Tibial artery (tissue), 4 donors: ENCODE data around the gene TEX29.

Experiments used
- DNase-seq, 2 donors: peaks; one replicate each; pipeline ENCODE4 v3.0.0-alpha.2; 2019
- H3K27ac ChIP-seq, 2 donors: fragments of 200-600 bp; sonication (generic) in 1 of 2; 1 replicate in 1 of 2; 2 replicates in 1 of 2; pipeline ENCODE4 v1.5.1; 2018 to 2019; ENCODE audit warnings: mild to moderate bottlenecking in 1 of 2
- H3K27me3 ChIP-seq, 2 donors: fragments of 200-600 bp; sonication (generic) in 1 of 2; one replicate each; pipeline versions ENCODE4 v1.5.1 to v1.6.0; 2016 to 2019
- H3K36me3 ChIP-seq, 3 donors: fragments of 200-600 bp; sonication (generic) in 2 of 3; one replicate each; pipeline ENCODE4 v1.5.1; 2016 to 2019; ENCODE audit warnings: mild to moderate bottlenecking in 2 of 3
- H3K4me1 ChIP-seq, 4 donors: fragments of 200-600 bp; sonication (generic) in 2 of 4; 1 replicate in 3 of 4; 2 replicates in 1 of 4; pipeline ENCODE4 v1.5.1; 2016 to 2019
- H3K4me3 ChIP-seq, 2 donors: fragments of 200-600 bp; sonication (generic) in 1 of 2; 1 replicate in 1 of 2; 2 replicates in 1 of 2; pipeline ENCODE4 v1.5.1; 2018 to 2019; ENCODE audit warnings: mild to moderate bottlenecking in 2 of 2
- H3K9me3 ChIP-seq, 3 donors: fragments of 200-600 bp; sonication (generic) in 1 of 3; one replicate each; pipeline ENCODE4 v1.5.1; 2016 to 2019
- intact Hi-C: fragments of 100-400 bp; cut with DNase I; formaldehyde crosslinking; loops from one replicate; pipeline ENCODE4 v1.15.0; 2023; ENCODE audit warnings: low total_unique reads
- TF ChIP-seq, protein P1 (sequence below), 2 experiments: fragments of 200-600 bp in 1 of 2; fragments of 450-650 bp in 1 of 2; IDR thresholded peaks; one replicate each; pipeline ENCODE4 v1.5.1; 2017 to 2019; ENCODE audit warnings: antibody characterized with exemption in 2 of 2, mild to moderate bottlenecking in 1 of 2, moderate library complexity in 1 of 2

Gene TEX29

DNA sequence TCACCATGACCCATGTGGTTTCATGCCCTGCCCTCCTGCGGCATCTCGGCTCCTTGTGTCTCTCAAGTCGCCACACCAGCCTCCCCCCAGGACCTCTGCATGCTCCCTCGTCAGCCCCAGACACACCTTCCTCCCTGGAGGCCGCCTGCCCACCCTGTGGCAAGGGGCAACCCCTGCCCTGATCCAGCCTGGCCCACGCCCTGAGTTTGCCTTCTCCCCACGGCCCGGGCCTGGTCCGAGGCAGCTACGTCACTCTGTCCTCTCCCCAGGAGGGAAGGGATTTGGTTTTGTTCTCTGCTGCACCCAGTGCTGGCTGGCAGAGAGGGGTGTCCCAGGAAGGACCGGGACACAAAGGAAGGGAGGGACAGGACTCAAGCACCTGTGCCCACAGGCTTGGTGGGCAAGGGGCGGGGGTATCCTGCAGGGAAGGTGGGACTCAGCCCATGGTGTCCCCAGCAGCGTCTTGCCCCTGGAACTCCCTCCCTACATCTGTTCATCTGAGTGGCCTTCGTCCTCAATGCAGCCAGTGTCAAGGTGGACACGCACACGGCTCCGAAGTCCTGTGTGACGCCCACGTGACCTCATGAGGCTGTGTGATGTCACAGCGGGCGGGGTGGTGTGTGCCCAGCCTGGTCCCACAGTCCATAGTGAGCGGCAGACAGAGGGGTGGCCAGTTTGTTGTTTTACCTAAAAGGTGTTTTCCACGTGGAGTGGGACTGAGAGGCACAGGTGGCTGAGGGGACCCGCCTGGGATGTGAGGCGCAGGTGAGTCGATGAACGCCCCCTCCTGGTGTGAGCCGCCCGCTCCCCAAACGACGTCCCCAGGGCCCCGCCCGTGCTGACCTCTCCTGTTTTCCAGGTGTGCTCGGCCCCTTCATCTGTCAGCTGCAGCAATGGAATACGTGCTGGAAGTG is at the start of gene TEX29:
Gene TEX29 (plus strand): TSS at position 645 of the 914 bp plus-strand sequence. CDS start 249 bp downstream, at position 894.
- Histone ChIP-seq H3K4me3 (no peak within 1 kb of the TSS), H3K36me3 (peaks cover 0 to 21% (median 7%) of the 10 kb centered on the region in 3 donors), H3K27ac (no peak within 1 kb of the TSS), H3K4me1 (peaks cover 0 to 15% (median 7%) of the 10 kb centered on the region in 4 donors), H3K27me3 (no peaks in the 10 kb centered on the region), H3K9me3 (no peaks in the 10 kb centered on the region)
- TF ChIP-seq, protein P1, sequence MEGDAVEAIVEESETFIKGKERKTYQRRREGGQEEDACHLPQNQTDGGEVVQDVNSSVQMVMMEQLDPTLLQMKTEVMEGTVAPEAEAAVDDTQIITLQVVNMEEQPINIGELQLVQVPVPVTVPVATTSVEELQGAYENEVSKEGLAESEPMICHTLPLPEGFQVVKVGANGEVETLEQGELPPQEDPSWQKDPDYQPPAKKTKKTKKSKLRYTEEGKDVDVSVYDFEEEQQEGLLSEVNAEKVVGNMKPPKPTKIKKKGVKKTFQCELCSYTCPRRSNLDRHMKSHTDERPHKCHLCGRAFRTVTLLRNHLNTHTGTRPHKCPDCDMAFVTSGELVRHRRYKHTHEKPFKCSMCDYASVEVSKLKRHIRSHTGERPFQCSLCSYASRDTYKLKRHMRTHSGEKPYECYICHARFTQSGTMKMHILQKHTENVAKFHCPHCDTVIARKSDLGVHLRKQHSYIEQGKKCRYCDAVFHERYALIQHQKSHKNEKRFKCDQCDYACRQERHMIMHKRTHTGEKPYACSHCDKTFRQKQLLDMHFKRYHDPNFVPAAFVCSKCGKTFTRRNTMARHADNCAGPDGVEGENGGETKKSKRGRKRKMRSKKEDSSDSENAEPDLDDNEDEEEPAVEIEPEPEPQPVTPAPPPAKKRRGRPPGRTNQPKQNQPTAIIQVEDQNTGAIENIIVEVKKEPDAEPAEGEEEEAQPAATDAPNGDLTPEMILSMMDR (IDR thresholded peaks at IDR 0.05) = no peak
- DNase-seq = peak in 1 of 2 donors; percentile 50
- intact Hi-C loops = no loop called here

DNA sequence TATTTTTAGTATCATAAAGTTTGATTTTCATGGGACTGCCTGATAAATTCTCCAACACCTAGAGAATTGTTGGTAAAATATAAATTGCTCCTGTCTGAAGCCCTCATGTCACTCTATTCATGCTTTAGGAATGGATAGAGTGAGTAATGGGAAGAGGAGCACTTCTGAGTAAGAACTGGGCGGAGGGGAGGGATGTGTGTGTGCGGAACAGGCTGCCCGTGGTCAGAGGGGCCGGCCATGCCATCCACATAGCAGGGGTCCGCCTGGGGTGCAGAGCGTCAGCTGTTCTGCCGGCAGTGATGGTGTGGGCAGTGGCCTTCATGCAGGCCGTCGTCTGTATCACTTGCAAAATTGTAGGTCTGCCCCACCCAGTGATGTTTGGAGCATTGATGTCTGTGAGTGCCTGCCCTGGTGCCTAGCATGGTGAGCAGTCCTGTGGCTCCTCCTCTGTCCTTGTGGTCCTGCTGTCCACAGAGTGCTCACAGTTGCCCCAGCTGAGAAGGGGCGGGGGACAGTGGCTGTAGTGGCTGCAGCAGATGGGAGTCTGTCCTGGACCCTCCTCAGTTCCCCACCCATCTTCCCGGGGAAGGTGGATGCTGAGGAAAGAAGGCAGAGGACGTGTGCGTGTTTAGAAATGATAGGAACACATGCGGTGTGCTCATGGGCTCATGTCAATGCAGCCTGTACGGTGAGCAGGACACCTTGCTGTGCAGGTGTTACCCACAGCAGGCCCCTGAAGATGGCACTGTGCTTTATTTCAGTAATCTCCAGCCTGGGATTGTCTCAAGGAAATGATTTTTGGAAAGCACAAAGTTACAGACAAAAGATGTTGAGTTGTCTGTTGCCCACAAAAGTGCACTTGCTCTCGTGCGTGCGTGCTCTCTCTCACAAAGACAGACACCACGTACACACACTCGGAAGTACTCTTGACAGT is 49.4 kb upstream of the TEX29 start:
- no peaks in the 10 kb centered on the region for H3K27me3 ChIP-seq
- H3K9me3 ChIP-seq = no peaks in the 10 kb centered on the region
- peaks cover 39 to 63% (median 52%) of the 10 kb centered on the region in 3 donors for H3K36me3 ChIP-seq
- peak overlapping the region; percentile 8 to 56 for H3K27ac ChIP-seq
- peaks cover 0 to 35% (median 27%) of the 10 kb centered on the region in 4 donors for H3K4me1 ChIP-seq
- intact Hi-C loops = loop anchor here (10.0 kb wide), 1 partner anchor 46 kb away; no protein-coding TSS in a partner anchor
- DNase-seq = no peak
- TF ChIP-seq, protein P1 (IDR thresholded peaks at IDR 0.05) = no peak
- H3K4me3 ChIP-seq = no peak overlapping the region

GRCh38 chr13:111272117-111272516 is 48.3 kb upstream of the TEX29 start:
- TF ChIP-seq, protein P1 (IDR thresholded peaks at IDR 0.05) = no peak
- Histone ChIP-seq H3K4me3 (no peak overlapping the region), H3K9me3 (no peaks in the 10 kb centered on the region), H3K27ac (peak overlapping the region; percentile 53 to 56), H3K4me1 (peaks cover 0 to 35% (median 27%) of the 10 kb centered on the region in 4 donors), H3K36me3 (peaks cover 50 to 61% (median 53%) of the 10 kb centered on the region in 3 donors), H3K27me3 (no peaks in the 10 kb centered on the region)
- DNase-seq = no peak
- intact Hi-C loops = loop anchor here (10.0 kb wide), 1 partner anchor 47 kb away; no protein-coding TSS in a partner anchor

GRCh38 chr13:111275382-111275781 is 45.1 kb upstream of the TEX29 start:
- Histone ChIP-seq H3K4me1 (peaks cover 0 to 34% (median 22%) of the 10 kb centered on the region in 4 donors), H3K36me3 (peaks cover 43 to 60% (median 53%) of the 10 kb centered on the region in 3 donors), H3K27ac (no peak overlapping the region), H3K4me3 (no peak overlapping the region), H3K9me3 (no peaks in the 10 kb centered on the region), H3K27me3 (no peaks in the 10 kb centered on the region)
- intact Hi-C loops = loop anchor here (10.0 kb wide), 1 partner anchor 51 kb away; no protein-coding TSS in a partner anchor
- TF ChIP-seq, protein P1 (IDR thresholded peaks at IDR 0.05) = no peak
- DNase-seq = no peak

GRCh38 chr13:111275995-111276618 is 44.3 kb upstream of the TEX29 start:
- Histone ChIP-seq H3K36me3 (peaks cover 43 to 65% (median 58%) of the 10 kb centered on the region in 3 donors), H3K4me1 (peaks cover 0 to 34% (median 23%) of the 10 kb centered on the region in 4 donors), H3K9me3 (no peaks in the 10 kb centered on the region), H3K27ac (no peak overlapping the region), H3K27me3 (no peaks in the 10 kb centered on the region), H3K4me3 (no peak overlapping the region)
- TF ChIP-seq, protein P1 (IDR thresholded peaks at IDR 0.05) = no peak
- intact Hi-C loops = loop anchor here (10.0 kb wide), 1 partner anchor 51 kb away; no protein-coding TSS in a partner anchor
- no peak for DNase-seq
